ENCODE data around the gene SF3B2.

DNA sequence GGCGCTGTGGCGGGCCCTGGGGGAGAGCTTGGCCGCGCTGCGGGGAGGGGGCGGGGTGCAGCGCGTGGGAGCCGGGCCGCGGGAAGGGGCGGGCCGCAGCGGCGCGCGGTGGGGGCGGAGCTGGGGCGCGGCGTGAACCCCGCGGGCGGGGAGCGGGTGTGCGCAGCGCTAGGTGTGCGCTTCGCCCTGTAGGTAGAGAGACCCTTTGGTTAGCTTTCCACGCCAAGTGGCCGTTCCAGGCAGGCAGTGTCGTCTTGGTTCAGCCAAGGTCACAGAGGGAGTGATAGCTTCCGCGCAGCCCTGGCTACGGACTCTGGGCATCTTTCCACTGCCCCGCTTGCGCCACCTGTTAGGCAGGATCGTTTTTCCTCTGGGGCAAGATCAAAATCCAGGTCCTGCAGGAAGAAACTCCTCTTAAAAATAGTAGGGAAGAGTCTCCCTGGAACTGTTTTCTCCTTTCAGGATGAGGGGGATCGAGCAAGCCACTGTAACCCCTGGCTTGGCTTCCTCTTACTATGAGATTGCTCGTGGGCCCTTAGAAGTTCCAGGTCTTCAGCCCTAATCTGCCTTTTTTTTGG is 49.4 kb upstream of the SF3B2 start:
- TF ChIP-seq, protein P1, sequence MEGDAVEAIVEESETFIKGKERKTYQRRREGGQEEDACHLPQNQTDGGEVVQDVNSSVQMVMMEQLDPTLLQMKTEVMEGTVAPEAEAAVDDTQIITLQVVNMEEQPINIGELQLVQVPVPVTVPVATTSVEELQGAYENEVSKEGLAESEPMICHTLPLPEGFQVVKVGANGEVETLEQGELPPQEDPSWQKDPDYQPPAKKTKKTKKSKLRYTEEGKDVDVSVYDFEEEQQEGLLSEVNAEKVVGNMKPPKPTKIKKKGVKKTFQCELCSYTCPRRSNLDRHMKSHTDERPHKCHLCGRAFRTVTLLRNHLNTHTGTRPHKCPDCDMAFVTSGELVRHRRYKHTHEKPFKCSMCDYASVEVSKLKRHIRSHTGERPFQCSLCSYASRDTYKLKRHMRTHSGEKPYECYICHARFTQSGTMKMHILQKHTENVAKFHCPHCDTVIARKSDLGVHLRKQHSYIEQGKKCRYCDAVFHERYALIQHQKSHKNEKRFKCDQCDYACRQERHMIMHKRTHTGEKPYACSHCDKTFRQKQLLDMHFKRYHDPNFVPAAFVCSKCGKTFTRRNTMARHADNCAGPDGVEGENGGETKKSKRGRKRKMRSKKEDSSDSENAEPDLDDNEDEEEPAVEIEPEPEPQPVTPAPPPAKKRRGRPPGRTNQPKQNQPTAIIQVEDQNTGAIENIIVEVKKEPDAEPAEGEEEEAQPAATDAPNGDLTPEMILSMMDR (IDR thresholded peaks at IDR 0.05 in 2 of 3, conservative IDR thresholded peaks at IDR 0.05 in 1 of 3; ENCODE audit: insufficient read depth in 2 of 3, low read depth in 1 of 3, low read length in 3 of 3) = peak in 1 of 3 experiments; percentile 17; a peak in 1 of 6 replicates
- TF ChIP-seq, protein P2, sequence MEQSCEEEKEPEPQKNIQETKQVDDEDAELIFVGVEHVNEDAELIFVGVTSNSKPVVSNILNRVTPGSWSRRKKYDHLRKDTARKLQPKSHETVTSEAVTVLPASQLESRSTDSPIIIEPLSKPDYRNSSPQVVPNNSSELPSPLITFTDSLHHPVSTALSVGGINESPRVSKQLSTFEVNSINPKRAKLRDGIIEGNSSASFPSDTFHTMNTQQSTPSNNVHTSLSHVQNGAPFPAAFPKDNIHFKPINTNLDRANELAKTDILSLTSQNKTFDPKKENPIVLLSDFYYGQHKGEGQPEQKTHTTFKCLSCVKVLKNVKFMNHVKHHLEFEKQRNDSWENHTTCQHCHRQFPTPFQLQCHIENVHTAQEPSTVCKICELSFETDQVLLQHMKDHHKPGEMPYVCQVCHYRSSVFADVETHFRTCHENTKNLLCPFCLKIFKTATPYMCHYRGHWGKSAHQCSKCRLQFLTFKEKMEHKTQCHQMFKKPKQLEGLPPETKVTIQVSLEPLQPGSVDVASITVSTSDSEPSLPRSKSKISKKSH (CRISPR knock-in tag; IDR thresholded peaks at IDR 0.05) = no peak
- TF ChIP-seq, protein P3, sequence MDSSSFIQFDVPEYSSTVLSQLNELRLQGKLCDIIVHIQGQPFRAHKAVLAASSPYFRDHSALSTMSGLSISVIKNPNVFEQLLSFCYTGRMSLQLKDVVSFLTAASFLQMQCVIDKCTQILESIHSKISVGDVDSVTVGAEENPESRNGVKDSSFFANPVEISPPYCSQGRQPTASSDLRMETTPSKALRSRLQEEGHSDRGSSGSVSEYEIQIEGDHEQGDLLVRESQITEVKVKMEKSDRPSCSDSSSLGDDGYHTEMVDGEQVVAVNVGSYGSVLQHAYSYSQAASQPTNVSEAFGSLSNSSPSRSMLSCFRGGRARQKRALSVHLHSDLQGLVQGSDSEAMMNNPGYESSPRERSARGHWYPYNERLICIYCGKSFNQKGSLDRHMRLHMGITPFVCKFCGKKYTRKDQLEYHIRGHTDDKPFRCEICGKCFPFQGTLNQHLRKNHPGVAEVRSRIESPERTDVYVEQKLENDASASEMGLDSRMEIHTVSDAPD (CRISPR knock-in tag; IDR thresholded peaks at IDR 0.05) = no peak
- TF ChIP-seq MAFK (IDR thresholded peaks at IDR 0.05; ENCODE audit: low read length) (no peak), SMAD2 (IDR thresholded peaks at IDR 0.05; ENCODE audit: low read depth, low read length) (no peak), ZNF644 (tag; IDR thresholded peaks at IDR 0.05; ENCODE audit: low read depth) (no peak), RFX5 (IDR thresholded peaks at IDR 0.05; ENCODE audit: low read depth, low read length) (no peak), ZNF146 (CRISPR knock-in tag; IDR thresholded peaks at IDR 0.05; ENCODE audit: unreplicated experiment) (no peak), HDAC6 (IDR thresholded peaks at IDR 0.05; ENCODE audit: low read depth, low read length) (no peak)
- TF ChIP-seq, protein P4, sequence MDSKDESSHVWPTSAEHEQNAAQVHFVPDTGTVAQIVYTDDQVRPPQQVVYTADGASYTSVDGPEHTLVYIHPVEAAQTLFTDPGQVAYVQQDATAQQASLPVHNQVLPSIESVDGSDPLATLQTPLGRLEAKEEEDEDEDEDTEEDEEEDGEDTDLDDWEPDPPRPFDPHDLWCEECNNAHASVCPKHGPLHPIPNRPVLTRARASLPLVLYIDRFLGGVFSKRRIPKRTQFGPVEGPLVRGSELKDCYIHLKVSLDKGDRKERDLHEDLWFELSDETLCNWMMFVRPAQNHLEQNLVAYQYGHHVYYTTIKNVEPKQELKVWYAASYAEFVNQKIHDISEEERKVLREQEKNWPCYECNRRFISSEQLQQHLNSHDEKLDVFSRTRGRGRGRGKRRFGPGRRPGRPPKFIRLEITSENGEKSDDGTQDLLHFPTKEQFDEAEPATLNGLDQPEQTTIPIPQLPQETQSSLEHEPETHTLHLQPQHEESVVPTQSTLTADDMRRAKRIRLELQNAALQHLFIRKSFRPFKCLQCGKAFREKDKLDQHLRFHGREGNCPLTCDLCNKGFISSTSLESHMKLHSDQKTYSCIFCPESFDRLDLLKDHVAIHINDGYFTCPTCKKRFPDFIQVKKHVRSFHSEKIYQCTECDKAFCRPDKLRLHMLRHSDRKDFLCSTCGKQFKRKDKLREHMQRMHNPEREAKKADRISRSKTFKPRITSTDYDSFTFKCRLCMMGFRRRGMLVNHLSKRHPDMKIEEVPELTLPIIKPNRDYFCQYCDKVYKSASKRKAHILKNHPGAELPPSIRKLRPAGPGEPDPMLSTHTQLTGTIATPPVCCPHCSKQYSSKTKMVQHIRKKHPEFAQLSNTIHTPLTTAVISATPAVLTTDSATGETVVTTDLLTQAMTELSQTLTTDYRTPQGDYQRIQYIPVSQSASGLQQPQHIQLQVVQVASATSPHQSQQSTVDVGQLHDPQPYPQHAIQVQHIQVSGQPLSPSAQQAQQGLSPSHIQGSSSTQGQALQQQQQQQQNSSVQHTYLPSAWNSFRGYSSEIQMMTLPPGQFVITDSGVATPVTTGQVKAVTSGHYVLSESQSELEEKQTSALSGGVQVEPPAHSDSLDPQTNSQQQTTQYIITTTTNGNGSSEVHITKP (IDR thresholded peaks at IDR 0.05; ENCODE audit: partially characterized antibody) = no peak
- TF ChIP-seq, protein P5, sequence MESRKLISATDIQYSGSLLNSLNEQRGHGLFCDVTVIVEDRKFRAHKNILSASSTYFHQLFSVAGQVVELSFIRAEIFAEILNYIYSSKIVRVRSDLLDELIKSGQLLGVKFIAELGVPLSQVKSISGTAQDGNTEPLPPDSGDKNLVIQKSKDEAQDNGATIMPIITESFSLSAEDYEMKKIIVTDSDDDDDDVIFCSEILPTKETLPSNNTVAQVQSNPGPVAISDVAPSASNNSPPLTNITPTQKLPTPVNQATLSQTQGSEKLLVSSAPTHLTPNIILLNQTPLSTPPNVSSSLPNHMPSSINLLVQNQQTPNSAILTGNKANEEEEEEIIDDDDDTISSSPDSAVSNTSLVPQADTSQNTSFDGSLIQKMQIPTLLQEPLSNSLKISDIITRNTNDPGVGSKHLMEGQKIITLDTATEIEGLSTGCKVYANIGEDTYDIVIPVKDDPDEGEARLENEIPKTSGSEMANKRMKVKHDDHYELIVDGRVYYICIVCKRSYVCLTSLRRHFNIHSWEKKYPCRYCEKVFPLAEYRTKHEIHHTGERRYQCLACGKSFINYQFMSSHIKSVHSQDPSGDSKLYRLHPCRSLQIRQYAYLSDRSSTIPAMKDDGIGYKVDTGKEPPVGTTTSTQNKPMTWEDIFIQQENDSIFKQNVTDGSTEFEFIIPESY (CRISPR knock-in tag; IDR thresholded peaks at IDR 0.05) = no peak
- TF ChIP-seq, protein P6, sequence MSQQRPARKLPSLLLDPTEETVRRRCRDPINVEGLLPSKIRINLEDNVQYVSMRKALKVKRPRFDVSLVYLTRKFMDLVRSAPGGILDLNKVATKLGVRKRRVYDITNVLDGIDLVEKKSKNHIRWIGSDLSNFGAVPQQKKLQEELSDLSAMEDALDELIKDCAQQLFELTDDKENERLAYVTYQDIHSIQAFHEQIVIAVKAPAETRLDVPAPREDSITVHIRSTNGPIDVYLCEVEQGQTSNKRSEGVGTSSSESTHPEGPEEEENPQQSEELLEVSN (IDR thresholded peaks at IDR 0.05; ENCODE audit: borderline replicate concordance in 1 of 2, extremely low read depth in 1 of 2, insufficient read depth in 1 of 2, insufficient read length in 1 of 2, low read depth in 1 of 2, low read length in 1 of 2, poor library complexity in 1 of 2, severe bottlenecking in 1 of 2) = no peak
- TF ChIP-seq, protein P7, sequence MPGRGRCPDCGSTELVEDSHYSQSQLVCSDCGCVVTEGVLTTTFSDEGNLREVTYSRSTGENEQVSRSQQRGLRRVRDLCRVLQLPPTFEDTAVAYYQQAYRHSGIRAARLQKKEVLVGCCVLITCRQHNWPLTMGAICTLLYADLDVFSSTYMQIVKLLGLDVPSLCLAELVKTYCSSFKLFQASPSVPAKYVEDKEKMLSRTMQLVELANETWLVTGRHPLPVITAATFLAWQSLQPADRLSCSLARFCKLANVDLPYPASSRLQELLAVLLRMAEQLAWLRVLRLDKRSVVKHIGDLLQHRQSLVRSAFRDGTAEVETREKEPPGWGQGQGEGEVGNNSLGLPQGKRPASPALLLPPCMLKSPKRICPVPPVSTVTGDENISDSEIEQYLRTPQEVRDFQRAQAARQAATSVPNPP (IDR thresholded peaks at IDR 0.05; ENCODE audit: borderline replicate concordance, insufficient read depth, insufficient read length) = no peak
- TF ChIP-seq, protein P8, sequence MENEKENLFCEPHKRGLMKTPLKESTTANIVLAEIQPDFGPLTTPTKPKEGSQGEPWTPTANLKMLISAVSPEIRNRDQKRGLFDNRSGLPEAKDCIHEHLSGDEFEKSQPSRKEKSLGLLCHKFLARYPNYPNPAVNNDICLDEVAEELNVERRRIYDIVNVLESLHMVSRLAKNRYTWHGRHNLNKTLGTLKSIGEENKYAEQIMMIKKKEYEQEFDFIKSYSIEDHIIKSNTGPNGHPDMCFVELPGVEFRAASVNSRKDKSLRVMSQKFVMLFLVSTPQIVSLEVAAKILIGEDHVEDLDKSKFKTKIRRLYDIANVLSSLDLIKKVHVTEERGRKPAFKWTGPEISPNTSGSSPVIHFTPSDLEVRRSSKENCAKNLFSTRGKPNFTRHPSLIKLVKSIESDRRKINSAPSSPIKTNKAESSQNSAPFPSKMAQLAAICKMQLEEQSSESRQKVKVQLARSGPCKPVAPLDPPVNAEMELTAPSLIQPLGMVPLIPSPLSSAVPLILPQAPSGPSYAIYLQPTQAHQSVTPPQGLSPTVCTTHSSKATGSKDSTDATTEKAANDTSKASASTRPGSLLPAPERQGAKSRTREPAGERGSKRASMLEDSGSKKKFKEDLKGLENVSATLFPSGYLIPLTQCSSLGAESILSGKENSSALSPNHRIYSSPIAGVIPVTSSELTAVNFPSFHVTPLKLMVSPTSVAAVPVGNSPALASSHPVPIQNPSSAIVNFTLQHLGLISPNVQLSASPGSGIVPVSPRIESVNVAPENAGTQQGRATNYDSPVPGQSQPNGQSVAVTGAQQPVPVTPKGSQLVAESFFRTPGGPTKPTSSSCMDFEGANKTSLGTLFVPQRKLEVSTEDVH (IDR thresholded peaks at IDR 0.05; ENCODE audit: low read depth, partially characterized antibody) = no peak

Measured in K562 (cell line).